Vagina (tissue), 2 donors: ENCODE measurements around the gene MAP2K3.
"Not testable (repeated sequence)": the region's sequence is repeated elsewhere in the genome, so short reads cannot be mapped to it uniquely, and the experiment has no call there.

Source experiments
- POLR2A ChIP-seq, 2 donors: fragments of 450-650 bp; IDR thresholded peaks; one replicate each; pipeline ENCODE4 v1.6.1; 2017; ENCODE audit warnings: antibody characterized with exemption in 2 of 2, mild to moderate bottlenecking in 2 of 2, moderate library complexity in 2 of 2
- POLR2AphosphoS5 ChIP-seq, 2 donors: sonication (generic); formaldehyde crosslinking; IDR thresholded peaks; one replicate each; pipeline ENCODE4 v1.9.0; 2017; ENCODE audit warnings: antibody characterized with exemption in 2 of 2, mild to moderate bottlenecking in 2 of 2, low read depth in 1 of 2; ENCODE audit not compliant: insufficient read depth in 1 of 2

GRCh38 chr17:21324741-21325140, 40.2 kb downstream of the MAP2K3 start:
- not testable (repeated sequence) for TF ChIP-seq POLR2A (IDR thresholded peaks at IDR 0.05); POLR2AphosphoS5 (IDR thresholded peaks at IDR 0.05; ENCODE audit: insufficient read depth in 1 of 2, low read depth in 1 of 2)
